H9 (cell line): Measurements from ENCODE around the gene GAGE10. TPM values are rescaled to one million over a fixed set of nuclear protein-coding genes. Genes with fewer than 3 reads are reported as not detected.

ENCODE experiments used
- DNase-seq: peaks from one replicate; pipeline ENCODE4 v3.0.0-alpha.2; 2017
- H2AFZ ChIP-seq: one replicate; pipeline ENCODE4 v1.6.1; 2013; ENCODE audit warnings: mild to moderate bottlenecking, low read length, control low read depth, moderate library complexity
- H2AK5ac ChIP-seq: 2 replicates; pipeline ENCODE4 v1.6.1; 2013; ENCODE audit warnings: low read length, control low read depth, mixed read lengths; ENCODE audit not compliant: insufficient read length
- H2BK120ac ChIP-seq: one replicate; pipeline ENCODE4 v1.6.1; 2013; ENCODE audit warnings: low read depth, mild to moderate bottlenecking, low read length, control low read depth, inconsistent platforms; ENCODE audit not compliant: poor library complexity, severe bottlenecking
- H2BK12ac ChIP-seq: 2 replicates; pipeline ENCODE4 v1.6.1; 2013; ENCODE audit warnings: low read length, control low read depth, mixed read lengths, low read depth; ENCODE audit not compliant: insufficient read length
- H2BK15ac ChIP-seq: 2 replicates; pipeline ENCODE4 v1.6.1; 2013; ENCODE audit warnings: low read depth, low read length, control low read depth
- H2BK20ac ChIP-seq: one replicate; pipeline ENCODE4 v1.6.1; 2013; ENCODE audit warnings: low read depth, mild to moderate bottlenecking, low read length, control low read depth, inconsistent platforms; ENCODE audit not compliant: poor library complexity, severe bottlenecking
- H2BK5ac ChIP-seq: 2 replicates; pipeline ENCODE4 v1.6.1; 2013; ENCODE audit warnings: low read length, control low read depth, mixed read lengths; ENCODE audit not compliant: insufficient read length
- H3K14ac ChIP-seq: 2 replicates; pipeline ENCODE4 v1.6.1; 2013; ENCODE audit warnings: low read length, control low read depth; ENCODE audit not compliant: insufficient read depth
- H3K18ac ChIP-seq: 2 replicates; pipeline ENCODE4 v1.6.1; 2013; ENCODE audit warnings: low read depth, mild to moderate bottlenecking, mixed read lengths, low read length, control low read depth; ENCODE audit not compliant: insufficient read length
- H3K23ac ChIP-seq: 2 replicates; pipeline ENCODE4 v1.6.1; 2013; ENCODE audit warnings: low read length, control low read depth, mixed read lengths, low read depth; ENCODE audit not compliant: insufficient read length
- H3K23me2 ChIP-seq: 2 replicates; pipeline ENCODE4 v1.6.1; 2013; ENCODE audit warnings: low read depth, mild to moderate bottlenecking, mixed read lengths, low read length, control low read depth; ENCODE audit not compliant: insufficient read length, poor library complexity, severe bottlenecking
- H3K27ac ChIP-seq: 2 replicates; pipeline ENCODE4 v1.5.1; 2013; ENCODE audit warnings: low read length, control low read depth, mixed read lengths, low read depth; ENCODE audit not compliant: insufficient read length
- H3K27me3 ChIP-seq: 2 replicates; pipeline ENCODE4 v1.6.1; 2013; ENCODE audit warnings: low read length, control low read depth, inconsistent platforms; ENCODE audit not compliant: insufficient read depth
- H3K4ac ChIP-seq: 2 replicates; pipeline ENCODE4 v1.6.1; 2013; ENCODE audit warnings: low read depth, mild to moderate bottlenecking, control low read depth, inconsistent platforms, low read length, moderate library complexity
- H3K4me1 ChIP-seq: 2 replicates; pipeline ENCODE4 v1.6.1; 2013; ENCODE audit warnings: low read length, control low read depth, inconsistent platforms; ENCODE audit not compliant: insufficient read depth
- H3K4me2 ChIP-seq: 2 replicates; pipeline ENCODE4 v1.6.1; 2013; ENCODE audit warnings: low read length, control low read depth, mixed read lengths; ENCODE audit not compliant: insufficient read length, insufficient read depth
- H3K56ac ChIP-seq: 2 replicates; pipeline ENCODE4 v1.6.1; 2013; ENCODE audit warnings: low read depth, mild to moderate bottlenecking, mixed read lengths, low read length, control low read depth; ENCODE audit not compliant: insufficient read length
- H3K79me1 ChIP-seq: 2 replicates; pipeline ENCODE4 v1.6.1; 2013; ENCODE audit warnings: low read depth, mild to moderate bottlenecking, moderate library complexity, low read length, control low read depth, inconsistent platforms; ENCODE audit not compliant: insufficient read depth, poor library complexity, severe bottlenecking
- H3K79me2 ChIP-seq: 2 replicates; pipeline ENCODE4 v1.6.1; 2013; ENCODE audit warnings: low read length, control low read depth, inconsistent platforms; ENCODE audit not compliant: insufficient read depth
- H3K9ac ChIP-seq: 2 replicates; pipeline ENCODE4 v1.6.1; 2013; ENCODE audit warnings: low read length, control low read depth, mixed read lengths; ENCODE audit not compliant: insufficient read length; ENCODE audit errors: extremely low read depth
- H3K9me3 ChIP-seq: one replicate; pipeline ENCODE4 v1.6.1; 2013; ENCODE audit warnings: low read depth, low read length, inconsistent platforms; ENCODE audit not compliant: control insufficient read depth
- H3T11ph ChIP-seq: one replicate; pipeline ENCODE4 v1.6.1; 2013; ENCODE audit warnings: mild to moderate bottlenecking, low read length, control low read depth, inconsistent platforms
- H4K20me1 ChIP-seq: one replicate; pipeline ENCODE4 v1.6.1; 2013; ENCODE audit not compliant: control insufficient read depth, insufficient read length, insufficient read depth
- H4K5ac ChIP-seq: 2 replicates; pipeline ENCODE4 v1.6.1; 2013; ENCODE audit warnings: low read depth, mild to moderate bottlenecking, mixed read lengths, low read length, control low read depth; ENCODE audit not compliant: insufficient read length
- H4K8ac ChIP-seq: replicated peaks from 2 replicates; pipeline ENCODE4 v1.6.1; 2013; ENCODE audit warnings: low read length, control low read depth, mixed read lengths, low read depth; ENCODE audit not compliant: insufficient read length
- H4K91ac ChIP-seq: 2 replicates; pipeline ENCODE4 v1.6.1; 2013; ENCODE audit warnings: low read depth, mild to moderate bottlenecking, moderate library complexity, mixed read lengths, low read length, control low read depth; ENCODE audit not compliant: insufficient read length
- H3K27ac Mint-ChIP-seq, 3 experiments: 2 replicates in 2 of 3; 3 replicates in 1 of 3; pipeline ENCODE4 v1.8.0; 2020 to 2021; ENCODE audit warnings: mixed read lengths in 3 of 3, mild to moderate bottlenecking in 1 of 3, moderate library complexity in 1 of 3
- H3K27me3 Mint-ChIP-seq: 2 replicates; pipeline ENCODE4 v1.8.0; 2021; ENCODE audit warnings: low read depth, mild to moderate bottlenecking, moderate library complexity, mixed read lengths
- H3K36me3 Mint-ChIP-seq, 3 experiments: 2 replicates in 2 of 3; 3 replicates in 1 of 3; pipeline ENCODE4 v1.8.0; 2020 to 2021; ENCODE audit warnings: low read depth in 3 of 3, mixed read lengths in 3 of 3; ENCODE audit not compliant: insufficient read depth in 1 of 3
- H3K4me1 Mint-ChIP-seq, 2 experiments: 2 replicates each; pipeline ENCODE4 v1.8.0; 2020; ENCODE audit warnings: mixed read lengths in 2 of 2
- H3K4me3 Mint-ChIP-seq, 2 experiments: 2 replicates in 1 of 2; 3 replicates in 1 of 2; pipeline ENCODE4 v1.8.0; 2020 to 2021; ENCODE audit warnings: mild to moderate bottlenecking in 2 of 2, mixed read lengths in 2 of 2, moderate library complexity in 1 of 2
- H3K9me3 Mint-ChIP-seq, 2 experiments: 2 replicates in 1 of 2; 3 replicates in 1 of 2; pipeline ENCODE4 v1.8.0; 2020; ENCODE audit warnings: mild to moderate bottlenecking in 2 of 2, mixed read lengths in 2 of 2, moderate library complexity in 1 of 2
- CTCF ChIP-seq: fragments of 200-600 bp; sonication (generic); conservative IDR thresholded peaks from 3 replicates; pipeline ENCODE4 v1.8.0; 2021; ENCODE audit warnings: antibody characterized with exemption, mild to moderate bottlenecking
- WGBS: extraction: QIAGEN DNeasy Blood & Tissue Kit; methylation state at CpG from one replicate; pipeline ENCODE4 v1.1.7; 2013; ENCODE audit warnings: missing lambda C conversion rate, low lambda C conversion rate, mixed read lengths; ENCODE audit not compliant: insufficient read length; ENCODE audit errors: extremely low coverage; 5-methylcytosine and 5-hydroxymethylcytosine counted together
- total RNA-seq: library from RNA; stranded (reverse); gene quantifications from 2 replicates; pipeline ENCODE4 v1.2.1, GENCODE V29; 2021

Gene GAGE10
- total RNA-seq, 1 experiment from 2014 or later, result not detected

GRCh38 chrX:49262603-49263002 is 40.8 kb upstream of the GAGE10 start:
- no peak overlapping the region for H3K18ac ChIP-seq
- no peak overlapping the region for H3K56ac ChIP-seq
- H2BK15ac ChIP-seq, result no peak overlapping the region
- H4K20me1 ChIP-seq, result no peaks in the 10 kb centered on the region
- no peak for TF ChIP-seq CTCF
- H3K23me2 ChIP-seq, result no peaks in the 10 kb centered on the region
- no peak overlapping the region for H2BK120ac ChIP-seq
- no peak overlapping the region for H2BK20ac ChIP-seq
- H3K27me3 ChIP-seq, result no peaks in the 10 kb centered on the region
- no peak overlapping the region for H3K4me3 Mint-ChIP-seq
- no peak overlapping the region for H3K4ac ChIP-seq
- no peak overlapping the region for H3K27ac ChIP-seq
- peaks cover 17% of the 10 kb centered on the region for H3K27me3 Mint-ChIP-seq
- H3K79me1 ChIP-seq, result no peaks in the 10 kb centered on the region
- no CpG with 5 or more reads among the region's 1 CpG for WGBS
- no peak overlapping the region for H3K23ac ChIP-seq
- peaks cover 8 to 12% of the 10 kb centered on the region in 2 experiments for H3K4me1 Mint-ChIP-seq
- no peak overlapping the region for H3K14ac ChIP-seq
- H3K9me3 Mint-ChIP-seq, result peaks cover 79 to 80% of the 10 kb centered on the region in 2 experiments
- H2AFZ ChIP-seq, result no peak overlapping the region
- H3K9me3 ChIP-seq, result peaks cover 22% of the 10 kb centered on the region
- H3K27ac Mint-ChIP-seq, result no peak overlapping the region
- H4K8ac ChIP-seq, result no peak overlapping the region
- no peaks in the 10 kb centered on the region for H3K4me1 ChIP-seq
- H2BK12ac ChIP-seq, result no peak overlapping the region
- peaks cover 5 to 11% (median 7%) of the 10 kb centered on the region in 3 experiments for H3K36me3 Mint-ChIP-seq
- no peak overlapping the region for H2BK5ac ChIP-seq
- H3K79me2 ChIP-seq, result no peaks in the 10 kb centered on the region
- DNase-seq, result no peak
- H3K4me2 ChIP-seq, result no peak overlapping the region
- no peak overlapping the region for H2AK5ac ChIP-seq
- no peak overlapping the region for H3K9ac ChIP-seq
- no peak overlapping the region for H4K5ac ChIP-seq
- no peak overlapping the region for H3T11ph ChIP-seq
- H4K91ac ChIP-seq, result no peak overlapping the region
